T-helper 1 cell treated with Interleukin-12 subunit alpha and Interleukin-12 subunit beta and Interleukin-4 antibody, amounts not matched to agents 30 ng/mL and 1 ng/mL, for 36 hours (primary cell): Measurements from ENCODE around the gene PLAAT2. TPM values are rescaled to one million over a fixed set of nuclear protein-coding genes. Genes with fewer than 3 reads are reported as not detected.
"Not testable (repeated sequence)": the region's sequence is repeated elsewhere in the genome, so short reads cannot be mapped to it uniquely, and the experiment has no call there.

Experiments
- intact Hi-C: fragments of 100-400 bp; cut with micrococcal nuclease; formaldehyde crosslinking; loops from one replicate; pipeline ENCODE4 v1.15.1; 2024
- total RNA-seq: library from RNA; stranded (reverse); gene quantifications from 2 replicates; pipeline ENCODE4 v1.2.3, GENCODE V29; 2022

The PLAAT2 gene
- 0.29 TPM in 1 of 2 replicates, not detected in the other for total RNA-seq

GRCh38 chr11:63563201-63564055, at the start of gene PLAAT2:
PLAAT2 (minus strand) TSS chr11:63563379; CDS start chr11:63563324, 55 bp downstream.
- intact Hi-C loops, result loop anchor here (1.0 kb wide), 2 partner anchors 9 to 11 kb away; no protein-coding TSS in a partner anchor

- intact Hi-C loops, result loop anchor here (5.0 kb wide), 1 partner anchor 45 kb away; no protein-coding TSS in a partner anchor
These were observed 49.0 kb upstream of the PLAAT2 start for GRCh38 chr11:63612181-63612580.

GRCh38 chr11:63611395-63611747, 48.2 kb upstream of the PLAAT2 start:
- intact Hi-C loops, result loop anchor here (5.0 kb wide), 1 partner anchor 44 kb away; no protein-coding TSS in a partner anchor

DNA sequence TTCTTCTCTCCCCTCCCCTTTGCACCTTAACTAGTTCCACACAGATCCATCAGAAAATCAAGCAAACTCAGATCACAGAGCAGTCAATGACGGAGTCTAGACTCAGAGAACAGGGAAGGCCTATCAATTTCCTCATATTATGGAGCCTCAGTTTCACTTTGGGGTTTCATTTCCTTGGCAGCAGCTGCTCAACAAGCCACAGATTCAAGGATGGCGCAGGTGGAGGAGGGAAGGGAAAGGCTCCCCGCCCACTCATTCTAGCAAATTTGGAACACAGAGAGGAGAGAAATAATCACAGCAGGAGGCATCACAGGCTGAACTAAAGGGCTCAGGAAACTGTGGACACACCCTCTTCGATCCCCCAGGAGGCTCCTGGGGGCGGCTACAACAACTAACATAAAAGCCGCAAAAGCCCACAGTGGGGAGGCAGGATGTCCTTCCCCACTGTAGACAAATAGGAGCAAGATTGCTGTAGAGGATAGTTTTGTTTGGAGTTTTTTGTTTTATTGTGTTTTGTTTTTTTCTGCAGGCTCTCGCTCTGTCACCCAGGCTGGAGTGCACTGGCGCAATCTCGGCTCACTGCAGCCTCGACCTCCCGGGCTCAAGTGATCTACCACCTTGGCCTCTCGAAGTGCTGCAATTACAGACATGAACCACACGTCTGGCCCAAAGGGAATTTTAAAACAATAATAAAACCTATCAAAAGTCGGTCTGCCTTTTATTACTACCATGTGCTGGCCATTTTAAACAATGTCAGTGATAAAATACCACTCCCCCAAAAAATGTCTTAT, 47.6 kb upstream of the PLAAT2 start:
- intact Hi-C loops, result loop anchor here (5.0 kb wide), 1 partner anchor 43 kb away; no protein-coding TSS in a partner anchor

DNA sequence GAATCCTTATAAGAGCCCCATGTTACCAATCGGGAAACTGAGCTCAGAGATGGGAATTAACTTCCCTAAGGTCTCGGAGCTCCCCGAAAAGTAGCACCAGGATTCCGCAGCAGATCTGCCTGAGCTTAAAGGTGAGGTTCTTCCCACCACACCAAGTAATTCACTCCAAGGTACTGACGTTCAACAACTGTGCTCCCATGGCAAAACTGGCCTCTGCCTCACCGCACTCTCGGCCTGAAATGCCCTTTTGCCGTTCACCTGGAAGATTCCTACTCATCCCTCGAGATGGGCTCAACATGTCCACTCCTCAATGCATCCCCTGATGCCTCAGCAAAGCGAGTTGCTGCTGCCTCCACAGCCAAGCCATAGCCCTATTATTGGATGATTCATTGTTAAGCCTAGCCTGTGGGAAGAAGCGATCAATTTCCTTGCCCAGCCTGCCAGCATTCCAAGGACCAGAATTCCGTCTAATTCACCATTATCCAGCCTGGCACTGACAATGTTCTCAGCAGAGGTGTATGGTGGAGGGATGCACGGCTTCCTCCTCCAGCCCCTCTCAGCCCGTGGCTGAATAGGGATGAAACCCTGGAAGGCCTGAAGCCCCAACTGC, 46.9 kb upstream of the PLAAT2 start:
- intact Hi-C loops, result loop anchor here (5.0 kb wide), 1 partner anchor 43 kb away; no protein-coding TSS in a partner anchor

DNA sequence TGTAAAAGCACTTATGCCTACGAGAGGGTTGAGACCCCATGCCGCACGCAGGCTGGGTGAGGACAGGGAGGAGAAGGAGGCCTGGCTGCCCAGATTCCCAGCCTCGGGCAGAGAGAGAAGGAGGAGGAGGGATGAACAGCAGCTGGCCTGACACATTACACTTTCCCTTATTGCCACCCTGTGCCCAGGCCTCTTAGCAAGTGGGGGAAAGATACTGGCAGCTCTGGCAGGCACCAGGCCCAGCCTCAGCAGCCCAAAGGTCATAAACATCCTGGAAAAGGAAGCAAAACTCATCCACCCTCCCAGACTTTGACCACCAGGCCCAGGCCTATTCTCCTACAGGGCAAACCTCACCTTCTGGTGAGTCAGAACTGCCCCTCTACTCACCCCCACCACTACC, 46.4 kb upstream of the PLAAT2 start:
- intact Hi-C loops, result no loop called here

- intact Hi-C loops, result no loop called here
These were observed 45.5 kb upstream of the PLAAT2 start for GRCh38 chr11:63608353-63609345.

DNA sequence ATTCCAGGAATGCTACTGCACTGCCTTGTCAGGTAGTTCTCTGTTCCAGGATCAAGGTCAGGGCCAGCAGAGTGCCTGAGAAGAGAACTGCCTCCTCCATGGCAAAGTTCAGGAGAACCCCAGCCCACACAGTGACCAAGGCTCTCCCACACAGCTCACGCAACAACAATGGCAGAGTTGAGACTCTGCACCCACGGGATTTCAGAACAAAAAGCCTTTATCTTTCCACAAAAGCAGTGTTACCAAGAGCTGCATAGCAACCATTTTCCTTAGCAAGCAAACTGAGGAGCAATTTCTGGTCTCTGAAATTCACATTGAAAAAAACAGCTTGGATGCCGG, 40.0 kb upstream of the PLAAT2 start:
- intact Hi-C loops, result no loop called here

DNA sequence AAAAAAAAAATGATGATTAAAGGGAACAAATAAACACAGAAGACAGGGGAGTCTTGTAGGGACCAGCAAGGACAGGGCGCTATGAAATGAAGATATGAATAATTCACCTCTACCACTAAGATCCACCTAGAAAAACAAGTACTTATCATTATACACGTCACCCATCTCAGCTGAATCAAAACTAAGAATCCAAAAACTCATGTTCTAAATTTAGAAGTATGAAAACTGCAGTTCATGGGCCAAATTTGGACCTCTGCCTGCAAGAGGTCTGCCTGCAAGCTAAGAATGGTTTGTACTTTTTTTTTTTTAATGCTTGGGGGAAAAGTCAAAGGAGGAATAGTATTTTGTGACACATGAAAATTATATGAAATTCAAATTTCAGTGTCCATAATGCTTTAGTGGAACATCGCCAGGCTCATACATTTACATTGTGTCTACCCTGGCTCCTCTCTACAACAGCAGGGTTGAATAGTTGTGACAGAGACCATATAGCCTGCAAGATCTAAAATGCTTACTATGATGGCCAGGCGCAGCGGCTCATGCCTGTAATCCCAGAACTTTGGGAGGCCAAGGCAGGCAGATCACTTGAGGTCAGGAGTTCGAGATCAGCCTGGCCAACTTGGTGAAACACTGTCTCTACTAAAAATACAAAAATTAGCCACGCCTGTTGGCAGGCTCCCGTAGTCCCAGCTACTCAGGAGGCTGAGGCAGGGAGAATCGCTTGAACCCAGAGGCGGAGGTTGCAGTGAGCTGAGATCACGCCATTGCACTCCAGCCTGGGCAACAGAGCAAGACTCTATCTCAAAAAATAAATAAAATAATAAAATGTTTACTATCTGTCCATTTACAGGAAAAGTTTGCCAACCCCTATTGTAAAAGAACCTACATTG, 39.4 kb upstream of the PLAAT2 start:
- intact Hi-C loops, result not testable (repeated sequence)

GRCh38 chr11:63599211-63600122, 36.3 kb upstream of the PLAAT2 start:
- intact Hi-C loops, result no loop called here

- intact Hi-C loops, result no loop called here
These were observed 35.4 kb upstream of the PLAAT2 start for GRCh38 chr11:63598556-63598955.

DNA sequence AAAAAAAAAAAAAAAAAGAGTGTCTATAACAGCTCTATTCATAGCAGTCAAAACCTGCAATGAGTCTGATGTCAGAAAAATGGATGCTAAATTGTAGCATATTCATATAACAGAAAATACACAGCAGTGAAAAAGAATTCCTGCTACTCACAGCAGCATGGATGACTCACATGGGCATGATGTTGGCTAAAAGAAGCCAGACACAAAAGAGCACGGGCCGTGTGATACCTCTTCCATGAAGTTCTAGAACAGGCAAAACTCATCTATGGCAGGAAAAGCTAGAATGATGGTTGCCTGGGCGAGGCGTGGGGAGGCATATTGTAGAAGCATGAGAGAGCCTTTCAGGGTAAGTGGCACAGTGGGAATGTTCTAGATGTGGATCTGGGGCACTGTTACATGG, 32.1 kb upstream of the PLAAT2 start:
- intact Hi-C loops, result no loop called here

DNA sequence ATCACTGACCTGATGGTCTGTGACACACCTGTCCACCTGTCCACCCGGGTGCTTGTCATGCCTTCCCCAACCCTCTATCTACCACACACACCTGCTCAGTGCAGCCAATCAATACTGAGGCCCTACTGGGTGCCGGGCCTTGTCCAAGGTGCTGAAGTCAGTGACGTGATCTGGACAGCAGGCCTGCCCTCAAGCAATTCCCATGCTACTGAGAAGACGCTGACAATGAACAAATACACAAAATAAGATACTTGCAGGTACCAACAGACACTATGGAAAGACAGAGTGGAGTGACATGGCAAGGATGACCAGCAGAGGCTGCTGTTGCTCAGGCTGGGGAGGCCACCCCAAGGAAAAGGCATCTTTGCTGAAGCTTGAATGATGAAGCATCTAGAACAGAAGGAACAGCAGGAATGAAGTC, 29.8 kb upstream of the PLAAT2 start:
- intact Hi-C loops, result loop anchor here (1.0 kb wide), 2 partner anchors 20 to 43 kb away; no protein-coding TSS in a partner anchor

DNA sequence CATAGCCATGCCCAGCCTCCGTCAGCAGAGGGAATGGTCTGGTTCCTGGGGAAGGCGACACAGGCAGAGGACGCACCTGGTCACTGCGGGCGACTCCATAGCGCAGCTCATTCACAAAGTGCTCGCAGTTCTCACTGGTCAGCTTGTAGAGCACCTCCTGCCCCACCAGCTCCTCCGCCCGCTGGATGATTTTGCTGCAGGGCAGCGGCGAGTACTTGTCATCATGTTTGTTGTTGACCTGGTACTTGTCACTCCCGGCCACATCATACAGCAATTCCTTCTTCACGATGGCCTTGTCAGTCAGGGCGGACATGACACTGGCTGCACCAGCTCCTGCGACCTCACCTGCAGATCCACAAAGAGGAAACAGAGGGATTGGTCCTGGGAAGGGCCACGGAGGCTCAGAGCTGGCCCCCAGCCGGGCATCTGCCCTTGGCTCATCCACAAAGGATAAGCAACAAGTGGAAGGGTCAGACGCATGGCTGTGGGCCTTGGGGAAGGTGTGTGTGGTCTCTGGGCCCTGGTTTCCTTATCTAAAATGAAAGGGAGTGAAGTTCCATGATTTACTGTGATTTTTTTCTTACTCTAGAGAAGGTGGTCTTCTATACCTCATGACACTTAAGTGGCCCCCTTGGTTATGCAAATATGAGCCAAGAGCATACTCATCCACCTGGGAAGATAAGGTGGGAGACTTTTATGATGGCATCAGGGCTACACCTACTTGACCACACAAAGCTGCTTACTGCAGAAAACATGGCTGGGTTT, 27.0 kb upstream of the PLAAT2 start:
- intact Hi-C loops, result no loop called here

DNA sequence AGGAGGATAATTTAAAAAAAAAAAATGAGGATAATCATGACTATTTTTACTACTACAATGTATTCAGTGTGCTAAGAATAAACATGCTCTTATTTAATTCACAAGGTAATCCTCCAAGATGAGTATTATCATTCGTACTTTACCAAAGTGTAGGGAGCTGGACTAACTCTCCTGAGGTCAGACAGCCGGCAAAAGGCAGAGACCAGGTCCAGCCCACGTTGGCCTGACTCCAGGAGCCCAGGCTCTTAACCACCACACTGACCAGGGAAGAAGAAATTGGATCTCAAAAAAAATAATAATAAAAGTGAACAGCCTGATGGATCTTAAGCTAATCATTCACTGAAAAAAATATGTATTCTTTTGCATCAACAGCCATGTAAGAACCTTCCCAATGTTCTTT, 25.8 kb upstream of the PLAAT2 start:
- intact Hi-C loops, result no loop called here

DNA sequence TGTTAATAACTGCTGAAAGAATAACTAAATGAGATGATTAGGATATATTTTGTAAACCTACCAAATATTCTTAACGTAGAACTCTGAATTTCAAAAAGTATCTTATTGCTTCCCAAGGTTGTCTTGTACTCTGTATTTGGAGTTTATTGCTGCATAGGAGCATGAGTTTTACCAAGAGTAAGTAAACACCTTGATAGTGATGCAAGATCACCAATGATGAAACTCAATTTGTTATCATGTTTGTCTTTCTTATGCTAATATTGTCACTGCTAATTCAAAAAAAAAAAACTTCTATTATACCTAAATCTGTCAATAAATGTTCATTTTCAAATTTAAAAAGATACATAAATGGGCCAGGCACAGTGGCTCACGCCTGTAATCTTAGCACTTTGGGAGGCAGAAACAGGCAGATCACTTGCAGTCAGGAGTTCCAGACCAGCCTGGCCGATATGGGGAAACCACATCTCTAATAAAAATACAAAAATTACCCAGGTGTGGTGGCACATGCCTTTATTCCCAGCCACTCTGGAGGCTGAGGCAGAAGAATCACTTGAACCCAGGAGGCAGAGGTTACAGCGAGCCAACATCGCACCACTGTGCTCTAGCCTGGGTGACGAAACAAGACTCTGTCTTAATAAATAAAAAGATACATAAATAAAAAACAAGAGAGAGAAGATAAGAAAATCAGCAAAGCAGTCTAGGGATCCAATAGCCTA, 23.4 kb upstream of the PLAAT2 start:
- intact Hi-C loops, result no loop called here

GRCh38 chr11:63583357-63583677, 20.1 kb upstream of the PLAAT2 start:
- intact Hi-C loops, result no loop called here
